Measurements from ENCODE around the gene PAIP2B. TPM values are rescaled to one million over a fixed set of nuclear protein-coding genes. Genes with fewer than 3 reads are reported as not detected.

PAIP2B gene
- polyA plus RNA-seq, 1 of the 3 experiments (the other 2 are of a cell fraction) = 0.20 TPM

DNA sequence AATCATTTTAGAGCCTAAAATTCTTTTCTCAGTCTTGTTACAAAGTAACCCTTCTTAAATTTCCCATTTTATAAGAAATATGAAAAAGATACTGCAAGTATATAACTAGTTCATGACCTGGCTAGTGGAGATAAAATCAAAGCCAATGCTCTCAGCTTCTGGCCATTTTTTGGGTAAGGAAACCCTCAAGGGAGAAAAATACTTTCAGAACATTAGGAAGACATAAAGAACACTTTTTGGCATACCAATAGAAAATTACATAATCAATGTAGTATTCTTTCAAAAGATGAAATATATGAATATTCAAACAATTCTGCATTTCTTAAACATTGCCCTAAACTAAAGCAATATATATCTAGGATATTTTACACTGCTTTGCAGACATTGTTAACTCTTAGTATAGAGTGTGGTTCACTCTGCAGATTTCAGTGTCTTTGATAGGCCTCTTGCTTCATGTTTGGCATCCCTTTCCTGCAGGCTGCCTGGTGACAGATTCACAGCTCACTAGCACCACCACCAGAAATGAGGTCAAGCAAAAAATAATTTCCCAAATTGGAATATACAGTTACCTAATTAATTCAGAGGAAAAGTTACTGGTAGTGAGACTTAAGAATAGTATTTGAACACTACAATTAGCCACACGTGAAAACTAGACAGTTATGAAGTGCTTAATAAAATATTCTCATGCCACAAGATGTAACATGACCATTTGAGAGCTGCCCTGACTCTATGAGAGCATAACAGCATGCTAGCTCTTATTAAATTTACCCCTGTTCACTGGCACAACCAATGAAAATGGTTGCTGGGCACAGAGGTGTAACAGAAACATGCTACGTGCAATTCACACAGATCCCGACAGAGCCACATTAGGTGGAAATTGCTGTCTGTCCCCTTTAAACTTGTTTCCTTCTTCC lies 36.0 kb downstream of the PAIP2B start:
- Histone ChIP-seq H3K9me2 (no peaks in the 10 kb centered on the region), H3K27ac (ENCODE audit: low read depth in 2 of 2, low read length in 1 of 2) (no peak overlapping the region), H3F3A (replicated peaks; ENCODE audit: insufficient read depth) (no peaks in the 10 kb centered on the region), H3K36me3 (replicated peaks in 1 of 2; ENCODE audit: control insufficient read depth in 1 of 2, insufficient read depth in 2 of 2, low read length in 1 of 2) (no peaks in the 10 kb centered on the region), H3K4me2 (no peak overlapping the region), H3K9me3 (no peaks in the 10 kb centered on the region), H3K4me1 (ENCODE audit: control insufficient read depth in 1 of 2, insufficient read depth in 2 of 2, low read depth in 1 of 2, low read length in 1 of 2) (peaks cover 0 to 2% of the 10 kb centered on the region in 2 experiments; a peak in 1 of 4 replicates), H3K4me3 (ENCODE audit: low read depth in 2 of 2, low read length in 1 of 2) (no peak overlapping the region), H3K9ac (no peak overlapping the region), H3K79me2 (ENCODE audit: insufficient read depth) (no peaks in the 10 kb centered on the region), H4K20me1 (ENCODE audit: insufficient read depth) (no peaks in the 10 kb centered on the region), H2AFZ (ENCODE audit: low read depth) (no peak overlapping the region), H3K27me3 (ENCODE audit: insufficient read depth) (no peaks in the 10 kb centered on the region; the same call in 1 of the 2 replicates)
- TF ChIP-seq FOXM1 (IDR thresholded peaks at IDR 0.05; ENCODE audit: low read depth) = no peak
- TF ChIP-seq, protein P1, sequence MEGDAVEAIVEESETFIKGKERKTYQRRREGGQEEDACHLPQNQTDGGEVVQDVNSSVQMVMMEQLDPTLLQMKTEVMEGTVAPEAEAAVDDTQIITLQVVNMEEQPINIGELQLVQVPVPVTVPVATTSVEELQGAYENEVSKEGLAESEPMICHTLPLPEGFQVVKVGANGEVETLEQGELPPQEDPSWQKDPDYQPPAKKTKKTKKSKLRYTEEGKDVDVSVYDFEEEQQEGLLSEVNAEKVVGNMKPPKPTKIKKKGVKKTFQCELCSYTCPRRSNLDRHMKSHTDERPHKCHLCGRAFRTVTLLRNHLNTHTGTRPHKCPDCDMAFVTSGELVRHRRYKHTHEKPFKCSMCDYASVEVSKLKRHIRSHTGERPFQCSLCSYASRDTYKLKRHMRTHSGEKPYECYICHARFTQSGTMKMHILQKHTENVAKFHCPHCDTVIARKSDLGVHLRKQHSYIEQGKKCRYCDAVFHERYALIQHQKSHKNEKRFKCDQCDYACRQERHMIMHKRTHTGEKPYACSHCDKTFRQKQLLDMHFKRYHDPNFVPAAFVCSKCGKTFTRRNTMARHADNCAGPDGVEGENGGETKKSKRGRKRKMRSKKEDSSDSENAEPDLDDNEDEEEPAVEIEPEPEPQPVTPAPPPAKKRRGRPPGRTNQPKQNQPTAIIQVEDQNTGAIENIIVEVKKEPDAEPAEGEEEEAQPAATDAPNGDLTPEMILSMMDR (IDR thresholded peaks at IDR 0.05) = peak; percentile 44
- no peak for TF ChIP-seq MXI1 (IDR thresholded peaks at IDR 0.05; ENCODE audit: low read depth, low read length)
- no peak for TF ChIP-seq FOXJ3 (CRISPR knock-in tag; IDR thresholded peaks at IDR 0.05)
- TF ChIP-seq RAD21 (IDR thresholded peaks at IDR 0.05; ENCODE audit: low read length) = peak; percentile 67
- TF ChIP-seq GABPA (IDR thresholded peaks at IDR 0.05; ENCODE audit: low read depth) = no peak
- no peak for TF ChIP-seq TEAD4 (IDR thresholded peaks at IDR 0.05; ENCODE audit: borderline replicate concordance, insufficient read depth)
- TF ChIP-seq EP300 (IDR thresholded peaks at IDR 0.05; ENCODE audit: borderline replicate concordance in 1 of 2, low read depth in 1 of 2, low read length in 1 of 2) = no peak
- TF ChIP-seq SIN3A (IDR thresholded peaks at IDR 0.05; ENCODE audit: borderline replicate concordance, low read depth, low read length) = no peak
- no peak for TF ChIP-seq NFIC (IDR thresholded peaks at IDR 0.05; ENCODE audit: borderline replicate concordance)
- TF ChIP-seq ELF1 (IDR thresholded peaks at IDR 0.05) = no peak
- TF ChIP-seq YY1 (IDR thresholded peaks at IDR 0.05; ENCODE audit: low read depth) = no peak
- ChIA-PET POLR2A (no interaction called here), CTCF (interaction anchor here (0.8 to 3.9 kb wide), 18 partner anchors 9 to 320 kb away, joined by 3 to 24 read pairs (median 4); no protein-coding TSS in a partner anchor)
- WGBS (ENCODE audit: low lambda C conversion rate) = 40% methylated on average over 3 of the region's 3 CpGs
- peak; percentile 24 for DNase-seq

DNA sequence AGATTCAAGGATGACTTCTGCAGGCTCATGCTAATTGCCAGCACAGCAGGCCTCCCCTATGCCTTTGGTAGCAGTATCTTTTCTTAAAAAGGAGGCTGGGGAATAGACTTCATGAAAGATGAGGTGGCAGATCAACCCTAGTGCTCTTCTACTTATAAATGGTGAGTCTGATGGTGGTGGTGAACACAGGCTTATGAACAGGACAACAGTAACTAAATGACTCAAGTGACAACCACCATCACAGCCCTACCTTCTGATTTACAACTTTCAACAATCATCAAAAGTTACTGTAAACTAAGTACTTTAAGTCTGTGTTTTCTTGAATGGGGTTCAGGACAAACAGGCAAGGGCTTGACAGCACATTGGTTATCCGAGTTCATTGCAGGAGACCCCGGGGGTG lies 39.3 kb downstream of the PAIP2B start:
- Histone ChIP-seq H4K20me1 (ENCODE audit: insufficient read depth) (no peaks in the 10 kb centered on the region), H3K9me3 (no peaks in the 10 kb centered on the region), H3K79me2 (ENCODE audit: insufficient read depth) (no peaks in the 10 kb centered on the region), H3K9ac (no peak overlapping the region), H3K36me3 (replicated peaks in 1 of 2; ENCODE audit: control insufficient read depth in 1 of 2, insufficient read depth in 2 of 2, low read length in 1 of 2) (no peaks in the 10 kb centered on the region), H3K4me3 (ENCODE audit: low read depth in 2 of 2, low read length in 1 of 2) (no peak overlapping the region), H2AFZ (ENCODE audit: low read depth) (no peak overlapping the region), H3K4me2 (no peak overlapping the region), H3K27ac (ENCODE audit: low read depth in 2 of 2, low read length in 1 of 2) (no peak overlapping the region), H3K4me1 (ENCODE audit: control insufficient read depth in 1 of 2, insufficient read depth in 2 of 2, low read depth in 1 of 2, low read length in 1 of 2) (peaks cover 0 to 2% of the 10 kb centered on the region in 2 experiments; a peak in 1 of 4 replicates), H3K9me2 (no peaks in the 10 kb centered on the region), H3F3A (replicated peaks; ENCODE audit: insufficient read depth) (no peaks in the 10 kb centered on the region), H3K27me3 (ENCODE audit: insufficient read depth) (no peaks in the 10 kb centered on the region; the same call in 1 of the 2 replicates)
- DNase-seq = no peak
- POLR2A ChIA-PET = no interaction called here
- WGBS (ENCODE audit: low lambda C conversion rate) = 4% methylated on average over 2 of the region's 2 CpGs
- CTCF ChIA-PET = interaction anchor here (1.1 to 3.9 kb wide), 5 partner anchors 30 to 323 kb away, joined by 3 to 24 read pairs (median 5); no protein-coding TSS in a partner anchor
- TF ChIP-seq, protein P2, sequence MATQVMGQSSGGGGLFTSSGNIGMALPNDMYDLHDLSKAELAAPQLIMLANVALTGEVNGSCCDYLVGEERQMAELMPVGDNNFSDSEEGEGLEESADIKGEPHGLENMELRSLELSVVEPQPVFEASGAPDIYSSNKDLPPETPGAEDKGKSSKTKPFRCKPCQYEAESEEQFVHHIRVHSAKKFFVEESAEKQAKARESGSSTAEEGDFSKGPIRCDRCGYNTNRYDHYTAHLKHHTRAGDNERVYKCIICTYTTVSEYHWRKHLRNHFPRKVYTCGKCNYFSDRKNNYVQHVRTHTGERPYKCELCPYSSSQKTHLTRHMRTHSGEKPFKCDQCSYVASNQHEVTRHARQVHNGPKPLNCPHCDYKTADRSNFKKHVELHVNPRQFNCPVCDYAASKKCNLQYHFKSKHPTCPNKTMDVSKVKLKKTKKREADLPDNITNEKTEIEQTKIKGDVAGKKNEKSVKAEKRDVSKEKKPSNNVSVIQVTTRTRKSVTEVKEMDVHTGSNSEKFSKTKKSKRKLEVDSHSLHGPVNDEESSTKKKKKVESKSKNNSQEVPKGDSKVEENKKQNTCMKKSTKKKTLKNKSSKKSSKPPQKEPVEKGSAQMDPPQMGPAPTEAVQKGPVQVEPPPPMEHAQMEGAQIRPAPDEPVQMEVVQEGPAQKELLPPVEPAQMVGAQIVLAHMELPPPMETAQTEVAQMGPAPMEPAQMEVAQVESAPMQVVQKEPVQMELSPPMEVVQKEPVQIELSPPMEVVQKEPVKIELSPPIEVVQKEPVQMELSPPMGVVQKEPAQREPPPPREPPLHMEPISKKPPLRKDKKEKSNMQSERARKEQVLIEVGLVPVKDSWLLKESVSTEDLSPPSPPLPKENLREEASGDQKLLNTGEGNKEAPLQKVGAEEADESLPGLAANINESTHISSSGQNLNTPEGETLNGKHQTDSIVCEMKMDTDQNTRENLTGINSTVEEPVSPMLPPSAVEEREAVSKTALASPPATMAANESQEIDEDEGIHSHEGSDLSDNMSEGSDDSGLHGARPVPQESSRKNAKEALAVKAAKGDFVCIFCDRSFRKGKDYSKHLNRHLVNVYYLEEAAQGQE (IDR thresholded peaks at IDR 0.05; ENCODE audit: low read depth, low read length) = no peak
- no peak for TF ChIP-seq MXI1 (IDR thresholded peaks at IDR 0.05; ENCODE audit: low read depth, low read length)
- TF ChIP-seq, protein P3, sequence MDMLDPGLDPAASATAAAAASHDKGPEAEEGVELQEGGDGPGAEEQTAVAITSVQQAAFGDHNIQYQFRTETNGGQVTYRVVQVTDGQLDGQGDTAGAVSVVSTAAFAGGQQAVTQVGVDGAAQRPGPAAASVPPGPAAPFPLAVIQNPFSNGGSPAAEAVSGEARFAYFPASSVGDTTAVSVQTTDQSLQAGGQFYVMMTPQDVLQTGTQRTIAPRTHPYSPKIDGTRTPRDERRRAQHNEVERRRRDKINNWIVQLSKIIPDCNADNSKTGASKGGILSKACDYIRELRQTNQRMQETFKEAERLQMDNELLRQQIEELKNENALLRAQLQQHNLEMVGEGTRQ (IDR thresholded peaks at IDR 0.05; ENCODE audit: borderline replicate concordance, low read depth, low read length) = no peak
- TF ChIP-seq TEAD4 (IDR thresholded peaks at IDR 0.05; ENCODE audit: borderline replicate concordance, insufficient read depth) = no peak
- no peak for TF ChIP-seq RAD21 (IDR thresholded peaks at IDR 0.05; ENCODE audit: low read length)
- TF ChIP-seq PBX3 (IDR thresholded peaks at IDR 0.05) = no peak
